Fibroblast of pulmonary artery (primary cell): Measurements from ENCODE around the gene SEC16B.

Experiments
- DNase-seq: peaks from one replicate; pipeline ENCODE4 v3.0.0-alpha.2; 2010; ENCODE audit warnings: low read depth
- H3K4me3 ChIP-seq: replicated peaks from 2 replicates; pipeline ENCODE4 v1.5.1; 2011; ENCODE audit warnings: low read depth, mild to moderate bottlenecking, control low read depth, low read length, moderate library complexity
- CTCF ChIP-seq: IDR thresholded peaks from 2 replicates; pipeline ENCODE4 v1.5.1; 2011; ENCODE audit warnings: mild to moderate bottlenecking, control low read depth, low read length, inconsistent platforms; ENCODE audit errors: missing control alignments

The SEC16B gene

GRCh38 chr1:177979272-177979671, 9.4 kb upstream of the SEC16B start:
- H3K4me3 ChIP-seq = no peak overlapping the region
- no peak for DNase-seq
- no peak for TF ChIP-seq CTCF

GRCh38 chr1:177978530-177978929, 8.7 kb upstream of the SEC16B start:
- H3K4me3 ChIP-seq = no peak overlapping the region
- no peak for DNase-seq
- no peak for TF ChIP-seq CTCF

GRCh38 chr1:177977141-177977540, 7.3 kb upstream of the SEC16B start:
- DNase-seq = no peak
- TF ChIP-seq CTCF = no peak
- H3K4me3 ChIP-seq = no peak overlapping the region

- H3K4me3 ChIP-seq = no peak overlapping the region
- no peak for DNase-seq
- no peak for TF ChIP-seq CTCF
These were observed 6.7 kb upstream of the SEC16B start for GRCh38 chr1:177976596-177976995.

- peak; percentile 8 for DNase-seq
- no peak overlapping the region for H3K4me3 ChIP-seq
- no peak for TF ChIP-seq CTCF
These were observed 6.0 kb upstream of the SEC16B start for GRCh38 chr1:177975588-177976495.

GRCh38 chr1:177973585-177973984, 3.7 kb upstream of the SEC16B start:
- H3K4me3 ChIP-seq = no peak overlapping the region
- no peak for DNase-seq
- no peak for TF ChIP-seq CTCF

GRCh38 chr1:177969109-177969508, 749 bp downstream of the SEC16B start:
- H3K4me3 ChIP-seq = no peak overlapping the region
- no peak for DNase-seq
- TF ChIP-seq CTCF = no peak
